ENCODE measurements around the gene RBM33. TPM values are rescaled to one million over a fixed set of nuclear protein-coding genes. Genes with fewer than 3 reads are reported as not detected.
"Not testable (repeated sequence)": the region's sequence is repeated elsewhere in the genome, so short reads cannot be mapped to it uniquely, and the experiment has no call there.

Gene RBM33
- polyA plus RNA-seq, 4 donors = 26.6 to 40.3 (median 34.8) TPM

GRCh38 chr7:155688237-155688636 lies 43.8 kb downstream of the RBM33 start:
- not testable (repeated sequence) for DNase-seq (ENCODE audit: low read depth in 4 of 4, low spot score in 3 of 4)

GRCh38 chr7:155690655-155691054 lies 46.2 kb downstream of the RBM33 start:
- DNase-seq (ENCODE audit: low read depth in 4 of 4, low spot score in 3 of 4) = not testable (repeated sequence)

- no peak for DNase-seq (ENCODE audit: low read depth in 4 of 4, low spot score in 3 of 4)
Observed at GRCh38 chr7:155692317-155692716, 47.9 kb downstream of the RBM33 start.

GRCh38 chr7:155693826-155694225 lies 49.4 kb downstream of the RBM33 start:
- DNase-seq (ENCODE audit: low read depth in 4 of 4, low spot score in 3 of 4) = no peak

- no peak for DNase-seq (ENCODE audit: low read depth in 4 of 4, low spot score in 3 of 4)
Observed at GRCh38 chr7:155694851-155695250, 50.4 kb downstream of the RBM33 start.

- DNase-seq (ENCODE audit: low read depth in 4 of 4, low spot score in 3 of 4) = no peak
Observed at GRCh38 chr7:155696747-155697146, 52.3 kb downstream of the RBM33 start.

- no peak for DNase-seq (ENCODE audit: low read depth in 4 of 4, low spot score in 3 of 4)
Observed at GRCh38 chr7:155698633-155699032, 54.2 kb downstream of the RBM33 start.

GRCh38 chr7:155699180-155699579 lies 54.7 kb downstream of the RBM33 start:
- DNase-seq (ENCODE audit: low read depth in 4 of 4, low spot score in 3 of 4) = no peak

- DNase-seq (ENCODE audit: low read depth in 4 of 4, low spot score in 3 of 4) = no peak
Observed at GRCh38 chr7:155700847-155701246, 56.4 kb downstream of the RBM33 start.

GRCh38 chr7:155701972-155702544 lies 57.6 kb downstream of the RBM33 start:
- no peak for DNase-seq (ENCODE audit: low read depth in 4 of 4, low spot score in 3 of 4)

- DNase-seq (ENCODE audit: low read depth in 4 of 4, low spot score in 3 of 4) = no peak
Observed at GRCh38 chr7:155702616-155703015, 58.2 kb downstream of the RBM33 start.

- no peak for DNase-seq (ENCODE audit: low read depth in 4 of 4, low spot score in 3 of 4)
Observed at GRCh38 chr7:155705623-155706360, 61.3 kb downstream of the RBM33 start.

GRCh38 chr7:155706376-155706775 lies 61.9 kb downstream of the RBM33 start:
- DNase-seq (ENCODE audit: low read depth in 4 of 4, low spot score in 3 of 4) = no peak

GRCh38 chr7:155709453-155709852 lies 65.0 kb downstream of the RBM33 start:
- no peak for DNase-seq (ENCODE audit: low read depth in 4 of 4, low spot score in 3 of 4)

GRCh38 chr7:155710031-155710430 lies 65.6 kb downstream of the RBM33 start:
- no peak for DNase-seq (ENCODE audit: low read depth in 4 of 4, low spot score in 3 of 4)

- DNase-seq (ENCODE audit: low read depth in 4 of 4, low spot score in 3 of 4) = no peak
Observed at GRCh38 chr7:155710530-155710929, 66.1 kb downstream of the RBM33 start.

- DNase-seq (ENCODE audit: low read depth in 4 of 4, low spot score in 3 of 4) = no peak
Observed at GRCh38 chr7:155711081-155711480, 66.6 kb downstream of the RBM33 start.

GRCh38 chr7:155713384-155713783 lies 68.9 kb downstream of the RBM33 start:
- no peak for DNase-seq (ENCODE audit: low read depth in 4 of 4, low spot score in 3 of 4)

- DNase-seq (ENCODE audit: low read depth in 4 of 4, low spot score in 3 of 4) = no peak
Observed at GRCh38 chr7:155714702-155715101, 70.2 kb downstream of the RBM33 start.

GRCh38 chr7:155715111-155715805 lies 70.8 kb downstream of the RBM33 start:
- no peak for DNase-seq (ENCODE audit: low read depth in 4 of 4, low spot score in 3 of 4)

- no peak for DNase-seq (ENCODE audit: low read depth in 4 of 4, low spot score in 3 of 4)
Observed at GRCh38 chr7:155717010-155717744, 72.7 kb downstream of the RBM33 start.
